ENCODE results near the gene ZIC5.
"Not testable (repeated sequence)": the region's sequence is repeated elsewhere in the genome, so short reads cannot be mapped to it uniquely, and the experiment has no call there.

Gene ZIC5

DNA sequence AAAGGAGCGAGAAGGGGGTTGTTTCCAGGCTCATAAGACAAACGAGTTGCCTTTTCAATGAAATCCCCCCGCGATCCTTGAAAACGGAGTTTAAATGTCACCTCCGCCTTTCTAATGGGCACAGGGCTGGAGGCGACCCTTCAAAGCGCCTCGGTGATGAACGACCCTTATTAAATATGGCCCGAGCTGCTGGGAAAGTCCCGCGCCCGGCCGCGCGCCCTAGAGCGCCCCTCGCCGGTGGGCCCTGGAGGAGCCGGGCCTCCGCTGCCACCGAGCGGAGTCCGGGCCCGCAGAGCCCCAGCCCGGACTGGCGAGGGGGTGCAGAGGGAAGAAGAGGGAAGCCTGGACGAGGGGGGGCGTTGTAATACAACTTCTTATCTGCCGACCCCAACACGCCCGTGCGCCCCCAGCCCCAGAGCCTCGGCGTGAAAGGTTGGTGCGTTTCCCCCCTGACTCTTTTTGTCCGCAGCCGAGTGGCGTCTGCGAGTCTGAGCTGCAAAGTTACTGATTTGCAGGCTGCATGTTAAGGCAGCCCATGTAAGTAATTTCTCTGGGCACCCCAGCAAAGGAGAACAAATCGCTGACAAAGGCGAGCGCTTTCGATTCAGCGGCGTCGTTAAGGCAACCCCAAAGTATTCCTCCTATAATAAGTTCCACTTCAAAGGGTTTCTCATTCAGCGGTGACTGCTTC, 11.9 kb downstream of the ZIC5 start:
- no peak for DNase-seq

DNA sequence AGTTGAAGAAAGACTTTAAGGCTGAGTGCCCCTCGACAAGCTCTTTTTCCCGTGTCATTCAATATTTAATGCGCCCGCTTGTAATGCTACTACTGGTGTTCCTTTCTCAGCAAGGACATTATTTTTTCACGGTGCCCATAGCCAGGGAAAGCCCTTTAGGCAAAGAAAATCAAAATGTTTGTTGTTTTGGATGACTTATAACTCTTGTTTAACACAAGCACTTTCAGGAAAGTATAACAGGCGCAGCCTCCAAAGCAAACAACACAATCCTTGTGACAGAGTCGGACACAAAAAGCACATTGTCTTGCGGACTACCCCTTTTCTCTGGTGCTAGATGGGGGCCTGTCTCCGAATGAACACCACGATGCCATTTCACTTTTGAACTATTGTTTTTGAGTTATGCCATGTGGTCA, 12.4 kb downstream of the ZIC5 start:
- no peak for DNase-seq

DNA sequence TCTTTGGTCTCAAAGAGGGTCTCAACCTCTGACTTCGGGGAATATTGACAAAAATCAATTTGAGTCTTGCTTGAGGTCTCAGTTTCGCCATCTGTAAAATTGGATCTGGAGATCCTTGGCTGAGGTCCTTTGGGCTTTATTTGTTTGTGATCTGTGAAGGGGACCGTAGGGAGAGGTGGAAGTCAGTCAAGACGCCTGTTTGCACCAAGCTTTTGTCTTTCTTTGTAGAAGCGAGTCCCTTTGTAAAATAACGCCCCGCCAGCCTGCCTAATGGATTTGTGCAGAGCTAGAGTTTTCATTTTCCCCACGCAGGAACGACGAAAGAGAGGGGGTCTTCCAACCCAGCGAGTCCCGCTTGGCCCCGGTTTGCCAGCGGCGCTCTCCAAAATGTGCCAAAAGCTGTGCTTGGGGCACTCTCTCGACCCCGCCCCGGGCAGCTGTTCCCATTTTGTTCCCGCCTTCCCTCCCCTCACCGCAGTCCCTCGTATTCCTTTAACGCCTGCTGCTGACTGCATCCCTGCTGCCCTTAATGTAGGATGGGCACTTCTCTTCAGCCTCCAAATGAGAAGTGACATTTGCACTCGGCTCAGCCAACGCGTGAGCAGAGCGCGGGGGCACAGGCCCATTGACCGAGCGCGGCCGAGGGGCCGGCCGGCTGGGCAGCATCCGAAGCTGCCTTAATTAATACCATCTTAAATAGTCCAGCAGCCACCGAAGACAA, 13.0 kb downstream of the ZIC5 start:
- no peak for DNase-seq

DNA sequence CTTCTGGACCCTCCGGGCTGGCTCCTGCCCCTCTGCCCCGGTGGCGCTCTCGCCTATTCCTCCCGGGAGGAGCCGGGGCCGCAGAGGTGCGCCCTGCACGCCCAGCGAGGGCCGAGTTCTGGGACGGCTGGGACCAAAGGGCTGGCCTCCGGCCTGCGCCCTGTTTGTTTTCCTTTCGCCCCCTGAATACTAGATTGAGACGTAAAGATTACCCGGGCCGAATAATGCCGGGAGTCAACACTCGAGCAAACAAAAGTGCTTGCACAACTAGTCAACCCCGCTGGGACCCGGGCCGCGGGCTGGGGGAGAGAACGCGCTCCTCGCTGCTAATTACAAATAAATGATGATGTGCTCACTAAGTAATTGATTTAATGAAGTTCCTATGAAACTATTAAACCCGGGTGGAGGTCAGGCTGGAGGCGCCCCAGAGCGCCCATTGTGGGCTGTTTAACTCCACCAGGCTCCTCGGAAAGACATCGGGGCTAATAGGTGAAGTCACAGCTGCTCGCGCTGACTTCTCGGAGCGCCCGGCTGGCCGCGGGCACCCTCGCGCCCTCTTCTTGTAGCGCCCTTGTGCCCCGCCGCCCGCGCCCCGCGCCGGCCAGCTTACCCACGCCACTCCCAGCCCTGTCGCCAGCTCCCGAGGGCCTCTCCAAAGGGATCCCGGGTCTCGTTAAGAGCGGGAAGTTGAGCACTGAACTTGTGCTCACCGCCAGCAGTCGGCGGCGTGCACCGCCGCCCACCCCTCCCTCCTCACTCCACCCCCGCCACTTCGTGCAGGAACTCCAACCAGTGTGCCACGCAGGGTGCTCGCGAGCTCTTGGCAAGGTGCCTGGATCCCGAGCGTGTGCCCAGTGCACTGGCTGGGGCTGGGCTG, 14.9 kb downstream of the ZIC5 start:
- DNase-seq: no peak

DNA sequence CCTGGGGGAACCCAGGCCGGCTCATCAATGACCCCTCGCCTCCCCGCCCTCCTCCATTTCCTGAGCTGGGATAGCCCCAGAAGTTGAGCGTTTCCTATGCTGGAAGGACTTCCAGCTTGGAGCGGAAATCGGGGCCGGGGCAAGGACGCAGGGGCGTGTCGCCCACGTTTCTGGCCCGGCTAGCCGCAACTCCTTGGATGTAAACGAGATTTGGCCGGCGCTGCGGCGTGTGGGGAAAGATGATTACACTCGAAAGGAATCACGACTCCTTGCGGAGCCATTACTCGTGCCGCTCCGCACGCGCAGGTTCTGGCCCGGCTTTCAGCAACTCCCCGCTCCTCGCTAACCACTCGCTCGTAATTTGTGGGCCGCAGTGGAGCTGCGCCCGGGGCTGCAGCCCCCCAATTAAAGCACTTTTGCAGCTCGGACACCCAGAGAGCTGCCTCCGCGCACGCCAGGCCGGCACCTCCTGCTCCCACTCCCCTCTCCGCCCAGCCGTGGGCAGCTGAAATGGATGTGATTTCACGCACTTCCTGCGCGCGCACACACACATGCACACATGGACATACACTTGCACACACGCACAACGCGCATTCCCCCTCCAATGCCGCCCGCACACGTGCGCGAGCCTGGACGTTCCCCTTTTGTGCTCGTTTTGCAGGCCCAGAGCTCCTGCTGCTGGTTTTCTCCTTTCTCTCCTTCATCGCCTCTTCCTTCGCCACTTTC, 15.7 kb downstream of the ZIC5 start:
- no peak for DNase-seq

DNA sequence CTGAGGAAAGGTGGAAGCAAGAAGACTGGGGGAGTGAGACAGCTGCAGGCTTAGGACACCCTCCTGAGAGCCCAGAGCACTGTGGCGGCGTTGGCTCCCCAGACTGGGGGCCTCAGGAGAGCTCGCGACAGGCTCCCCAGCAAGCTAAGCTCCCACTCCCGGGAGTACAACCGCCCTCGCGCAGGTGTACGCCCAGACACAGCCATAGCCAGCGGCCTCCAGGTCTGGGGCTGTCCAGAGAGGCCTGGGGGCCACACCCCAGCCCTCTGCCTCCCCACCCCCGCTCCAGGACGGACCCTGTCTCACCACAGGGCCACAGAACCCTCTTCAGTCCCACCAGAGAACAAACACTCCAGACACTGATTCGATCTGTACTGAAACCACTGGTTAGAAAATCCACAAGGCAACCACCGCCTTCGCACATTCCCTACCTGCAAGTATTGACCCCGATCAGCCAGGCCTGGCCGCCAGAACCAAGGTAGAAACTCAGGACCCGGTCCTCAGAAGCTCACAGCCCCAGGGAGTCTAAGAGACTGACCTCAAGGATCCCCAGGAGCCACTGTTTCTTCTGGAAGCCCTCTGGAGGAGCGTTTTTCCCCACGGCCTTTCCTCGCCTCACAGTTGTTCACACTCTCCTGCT, 16.3 kb downstream of the ZIC5 start:
- no peak for DNase-seq

DNA sequence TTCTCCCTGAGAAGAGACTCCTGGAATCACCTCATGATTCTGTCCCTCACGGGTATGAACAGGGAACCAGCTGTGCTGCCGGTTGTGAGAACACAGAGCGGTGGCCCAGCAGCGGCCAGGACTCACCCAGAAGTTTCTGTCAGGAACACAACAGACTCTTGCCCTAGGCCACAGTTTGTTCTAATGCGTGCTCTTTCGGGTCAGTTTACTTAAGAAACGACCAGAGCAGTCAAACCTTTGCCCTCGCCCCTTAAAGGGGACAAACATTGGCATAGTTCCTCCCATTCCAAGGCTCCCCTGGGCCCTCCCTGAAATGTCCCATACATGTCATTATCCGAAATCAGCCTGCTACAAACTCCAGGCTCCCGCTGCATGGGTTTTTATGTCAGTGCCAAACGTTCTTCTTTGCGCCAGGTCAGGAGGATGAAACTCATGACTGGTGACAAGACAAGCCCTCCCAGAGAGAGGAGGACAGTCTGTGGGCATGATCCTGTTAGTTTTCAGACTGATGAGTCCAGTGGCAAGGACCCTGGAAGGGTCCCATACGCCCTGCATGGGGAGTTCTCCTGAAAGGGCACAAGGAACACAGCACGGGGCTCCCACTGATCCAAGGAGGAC, 18.3 kb downstream of the ZIC5 start:
- no peak for DNase-seq

DNA sequence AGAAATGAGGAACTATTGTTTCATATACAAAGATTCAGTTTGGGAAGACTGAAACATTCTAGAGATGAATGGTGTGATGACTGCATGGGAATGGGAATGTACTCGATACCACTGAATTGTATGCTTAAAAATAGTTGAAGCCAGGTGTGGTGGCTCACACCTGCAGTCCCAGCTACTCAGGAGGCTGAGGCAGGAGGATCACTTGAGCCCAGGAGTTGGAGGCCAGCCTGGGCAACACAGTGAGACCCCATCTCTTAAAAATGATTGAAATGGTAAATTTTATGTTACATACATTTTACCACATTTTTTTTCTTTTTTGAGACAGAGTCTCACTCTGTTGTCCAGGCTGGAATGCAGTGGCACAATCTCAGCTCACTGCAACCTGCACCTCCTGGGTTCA, 19.9 kb downstream of the ZIC5 start:
- not testable (repeated sequence) for DNase-seq

DNA sequence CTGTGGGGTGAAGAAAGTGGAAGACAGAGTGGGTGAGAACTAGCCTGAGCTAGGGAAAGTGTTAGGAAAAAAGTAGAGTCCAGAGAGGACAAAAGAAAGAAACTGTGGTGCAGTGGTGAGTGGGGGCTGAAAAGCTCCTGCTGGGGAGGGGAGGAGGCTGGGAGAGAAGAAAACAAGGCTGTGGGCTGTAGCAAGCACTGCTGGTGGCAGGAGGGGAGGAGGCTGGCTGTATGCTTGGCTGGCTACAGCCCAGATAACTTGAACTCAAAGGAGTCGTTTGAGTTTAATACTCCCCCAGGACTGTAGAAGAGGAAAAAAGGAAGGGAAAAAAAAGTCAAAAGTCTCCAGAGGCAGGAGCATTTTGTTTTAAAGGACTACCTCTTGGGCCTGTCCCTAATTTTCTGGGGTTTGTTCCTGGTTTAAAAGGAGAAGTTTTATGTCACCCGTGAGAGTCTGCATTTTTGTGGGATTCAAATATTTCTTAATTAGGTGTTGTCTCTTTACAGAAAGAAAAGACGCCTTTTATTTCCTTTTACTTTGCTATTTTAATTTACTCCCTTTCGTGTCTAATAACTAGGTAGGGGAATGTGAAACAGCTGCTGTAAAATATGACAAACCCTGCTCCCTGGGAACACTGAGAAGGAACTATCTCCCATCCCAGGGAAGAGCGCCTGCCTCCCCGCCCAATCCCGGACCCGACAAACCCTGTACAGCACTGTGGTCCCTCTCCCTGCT, 21.7 kb downstream of the ZIC5 start:
- DNase-seq: no peak

DNA sequence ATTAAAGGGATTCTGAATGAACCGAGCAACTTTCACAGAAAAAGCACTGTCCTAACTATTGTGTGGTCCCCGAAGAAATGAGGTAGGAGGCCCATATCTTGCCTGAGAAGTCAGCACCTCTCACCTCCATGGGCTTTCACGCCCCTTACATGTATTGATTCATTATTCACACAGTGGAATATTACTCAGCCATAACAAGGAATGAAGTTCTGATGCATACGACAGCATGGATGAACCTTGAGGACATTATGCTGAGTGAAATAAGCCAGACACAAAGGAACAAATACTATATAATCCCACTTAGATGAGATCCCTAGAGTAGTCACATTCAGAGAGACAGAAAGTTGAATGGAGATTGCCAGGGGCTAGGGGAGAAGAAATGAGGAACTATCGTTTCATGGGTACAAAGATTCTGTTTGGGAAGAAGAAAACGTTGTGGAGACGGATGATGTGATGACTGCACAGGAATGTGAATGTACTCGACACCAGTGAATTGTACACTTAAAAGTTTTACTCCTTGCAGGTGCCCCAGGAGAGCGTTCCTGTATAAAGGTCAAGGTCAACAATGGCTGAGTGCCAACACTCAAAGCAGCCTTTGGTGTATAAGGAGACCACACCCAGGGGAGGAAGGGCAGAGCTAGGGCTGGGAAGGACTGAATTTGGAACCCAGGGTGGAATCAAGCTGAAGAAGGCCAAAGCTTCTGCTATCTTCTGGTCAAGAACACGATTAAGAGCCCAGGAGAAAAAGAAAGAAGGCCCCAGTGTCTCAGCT, 22.5 kb downstream of the ZIC5 start:
- no peak for DNase-seq

DNA sequence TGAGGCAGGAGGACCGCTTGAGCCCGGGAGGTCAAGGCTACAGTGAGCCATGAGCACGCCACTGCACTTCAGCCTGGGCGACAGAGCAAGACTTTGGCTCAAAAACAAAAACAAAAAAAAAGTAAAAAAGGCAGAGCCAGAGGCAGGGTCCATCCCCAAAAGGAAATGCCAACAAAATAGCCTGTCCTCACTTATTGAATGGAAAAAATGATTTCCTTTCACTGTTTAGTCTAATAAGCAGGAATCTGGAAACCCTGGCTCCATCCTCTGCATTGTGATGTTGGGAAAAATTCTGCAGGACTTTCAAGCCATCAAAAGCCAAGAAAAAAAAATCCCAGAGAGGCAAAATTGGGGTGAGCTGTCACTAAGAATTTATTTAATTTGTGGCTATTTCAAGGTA, 23.2 kb downstream of the ZIC5 start:
- DNase-seq: no peak

DNA sequence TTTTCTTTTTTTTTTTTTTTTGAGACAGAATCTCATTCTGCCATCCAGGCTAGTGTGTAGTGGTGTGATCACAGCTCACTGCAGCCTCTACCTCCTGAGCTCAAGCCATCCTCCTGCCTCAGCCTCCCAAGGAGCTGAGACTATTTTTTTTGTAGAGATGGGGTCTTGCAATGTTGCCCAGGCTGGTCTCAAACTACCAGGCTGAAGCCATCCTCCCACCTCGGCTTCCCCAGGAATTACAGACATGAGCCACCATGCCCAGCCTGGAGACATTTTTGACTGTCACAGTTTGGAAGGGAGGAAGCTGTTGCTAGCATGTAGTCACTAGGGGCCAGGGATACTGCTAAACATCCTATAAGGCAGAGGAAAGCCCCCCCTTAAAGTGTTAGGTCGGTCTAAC, 23.9 kb downstream of the ZIC5 start:
- no peak for DNase-seq

DNA sequence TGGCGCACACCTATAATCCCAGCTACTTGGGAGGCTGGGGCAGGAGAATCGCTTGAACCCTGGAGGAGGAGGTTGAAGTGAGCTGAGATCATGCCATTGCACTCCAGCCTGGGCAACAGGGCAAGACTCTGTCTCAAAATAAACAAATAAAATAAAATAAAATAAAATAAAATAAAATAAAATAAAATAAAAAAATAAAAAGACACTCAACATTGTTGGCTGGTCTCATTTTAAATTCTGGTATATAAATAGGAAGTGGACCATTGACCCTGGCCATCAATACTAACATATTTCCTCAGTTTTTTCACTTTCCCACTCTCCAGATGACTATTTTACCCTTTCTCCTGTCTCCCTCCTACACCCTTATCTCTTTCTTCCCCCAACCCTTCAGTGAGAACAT, 26.1 kb downstream of the ZIC5 start:
- not testable (repeated sequence) for DNase-seq

DNA sequence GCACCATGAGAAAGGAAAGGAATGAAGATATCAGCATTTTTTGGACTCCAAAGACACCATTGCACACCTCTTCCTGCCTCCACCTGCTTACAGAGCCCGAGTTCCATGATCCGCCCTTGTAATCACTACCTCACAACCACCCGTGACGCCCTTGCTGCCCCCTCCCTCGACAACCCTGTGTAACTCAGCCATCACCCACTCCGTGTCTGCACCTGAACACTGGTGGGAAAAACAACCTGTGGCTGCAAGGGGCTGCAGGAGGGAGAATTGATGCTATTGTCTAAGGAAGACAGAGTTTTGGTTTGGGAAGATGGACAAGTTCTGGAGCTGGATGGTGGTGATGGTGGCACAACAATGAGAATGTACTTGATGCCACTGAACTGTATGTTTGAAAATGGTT, 27.0 kb downstream of the ZIC5 start:
- no peak for DNase-seq

DNA sequence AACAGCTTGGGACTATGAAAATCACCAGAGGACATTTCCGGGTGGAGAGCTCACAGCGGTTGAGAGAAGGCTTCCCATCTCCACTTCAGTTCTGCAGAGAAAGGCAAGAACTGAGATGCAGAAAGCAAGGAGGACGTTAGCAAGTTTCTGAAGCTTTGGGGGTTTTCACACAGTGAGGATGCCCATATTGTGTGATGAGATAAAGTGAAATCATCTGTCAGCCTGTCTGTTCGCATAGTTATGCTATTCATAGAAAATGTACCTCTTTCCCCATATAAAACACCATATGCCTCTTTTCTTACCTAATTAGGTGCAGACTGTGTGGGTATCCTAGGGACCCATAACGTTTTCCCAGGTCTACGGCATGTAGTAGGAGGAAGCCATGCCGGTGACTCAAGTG, 27.5 kb downstream of the ZIC5 start:
- DNase-seq: no peak

DNA sequence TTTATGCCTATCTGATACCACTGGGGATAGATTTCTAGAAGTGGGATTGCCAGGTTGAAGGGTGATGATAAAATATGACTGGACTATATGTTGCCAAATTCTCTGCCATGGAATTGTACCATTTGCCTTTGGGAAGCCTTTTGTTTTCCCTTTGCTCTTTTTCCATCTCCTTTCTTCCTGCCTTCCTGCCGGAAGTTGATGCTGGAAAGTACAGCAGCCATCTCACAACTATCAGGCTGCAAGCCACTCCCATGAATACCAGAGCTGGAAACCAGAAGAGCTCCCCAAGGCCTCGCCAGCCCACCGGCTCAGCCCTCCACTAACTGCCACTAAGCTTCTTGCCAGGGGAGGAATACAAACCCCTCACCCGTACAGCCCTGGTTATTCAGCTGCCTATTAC, 29.7 kb downstream of the ZIC5 start:
- DNase-seq: no peak

DNA sequence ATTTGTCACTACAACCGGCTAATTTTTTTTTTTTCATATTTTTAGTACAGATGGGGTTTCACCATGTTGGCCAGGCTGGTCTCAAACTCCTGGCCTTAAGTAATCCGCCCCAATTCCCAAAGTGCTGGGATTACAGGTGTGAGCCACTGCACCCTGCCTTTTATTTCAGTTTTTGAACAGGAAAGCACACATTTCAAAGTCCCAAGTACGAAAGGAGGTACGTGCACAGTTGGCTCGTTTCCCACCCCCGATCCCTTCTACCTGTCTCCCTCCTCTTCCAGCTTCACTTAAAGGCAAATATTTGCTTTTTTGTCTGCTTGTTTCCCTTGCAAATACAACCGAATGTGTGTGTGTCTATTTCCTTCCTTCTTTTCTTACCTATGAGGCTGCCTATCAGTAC, 30.5 kb downstream of the ZIC5 start:
- no peak for DNase-seq

DNA sequence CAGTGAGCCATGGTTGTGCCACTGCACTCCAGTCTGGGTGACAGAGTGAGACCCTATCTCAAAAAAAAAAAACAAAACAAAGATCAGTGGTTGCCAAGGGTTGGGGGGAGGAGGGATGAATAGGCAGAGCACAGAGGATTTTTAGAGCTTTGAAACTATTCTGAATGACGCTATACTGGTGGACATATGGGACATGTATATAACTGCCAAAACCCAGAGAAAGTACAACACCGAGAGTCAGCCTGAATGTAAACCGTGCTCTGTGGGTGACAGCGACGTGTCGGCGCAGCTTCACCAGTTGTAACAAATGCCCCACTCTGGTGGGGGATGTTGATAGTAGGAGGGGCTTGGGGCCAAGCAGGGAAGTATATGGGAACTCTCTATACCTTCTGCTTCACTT, 32.9 kb downstream of the ZIC5 start:
- DNase-seq: no peak

DNA sequence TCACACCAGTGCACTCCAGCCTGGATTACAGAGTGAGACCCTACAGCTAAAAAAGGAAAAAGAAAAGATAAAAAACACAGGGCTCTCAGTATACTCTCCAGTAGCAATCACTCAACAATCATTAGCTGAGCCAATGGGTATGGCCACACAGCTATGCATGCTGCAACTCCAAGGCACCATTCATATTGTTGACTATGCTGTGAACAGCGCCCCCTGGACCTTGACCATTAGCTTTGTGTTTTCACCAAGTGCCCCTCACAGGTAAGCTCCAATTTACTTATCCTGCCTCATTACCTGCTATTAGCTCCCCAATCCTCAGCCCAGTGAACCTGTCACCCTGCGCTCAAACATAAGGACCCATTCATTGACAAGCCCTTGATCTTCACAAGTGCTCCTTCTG, 35.8 kb downstream of the ZIC5 start:
- no peak for DNase-seq

DNA sequence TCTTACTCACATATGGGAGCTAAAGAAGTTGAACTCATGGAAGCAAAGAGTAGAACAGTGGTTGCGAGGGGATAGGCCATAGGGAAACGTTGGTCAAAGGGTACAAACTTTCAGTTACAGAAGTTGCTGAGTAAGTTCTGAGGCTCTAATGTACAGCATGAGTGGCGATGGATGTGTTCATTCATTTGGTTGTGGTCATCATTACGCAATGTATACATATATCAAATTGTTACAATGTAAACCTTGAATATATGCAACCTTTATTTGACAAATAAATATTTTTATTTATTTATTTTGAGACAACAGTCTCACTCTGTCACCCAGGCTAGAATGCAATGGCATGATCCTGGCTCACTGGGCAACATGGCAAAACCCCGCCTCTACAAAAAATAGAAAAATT, 38.7 kb downstream of the ZIC5 start:
- no peak for DNase-seq

DNA sequence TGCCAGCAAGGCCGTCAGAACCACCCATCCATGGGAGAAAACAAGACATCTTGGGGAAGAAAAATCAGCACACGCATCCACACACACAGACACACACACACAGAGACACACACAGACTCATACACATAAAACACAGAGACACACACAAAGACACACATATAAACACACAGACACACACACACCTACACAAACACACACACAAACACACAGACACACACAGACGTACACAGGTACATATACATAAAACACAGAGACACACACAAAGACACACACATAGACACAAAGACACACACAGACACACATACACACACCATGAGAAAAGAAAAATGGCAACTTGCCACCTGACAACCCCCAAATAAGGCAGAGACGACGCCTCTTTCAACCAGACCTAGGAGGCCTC, 40.6 kb downstream of the ZIC5 start:
- DNase-seq: no peak
